LNCaP clone FGC (cell line): Measurements from ENCODE around the gene SEMA3C.

Experiments
- DNase-seq: peaks from one replicate; pipeline ENCODE4 v3.0.0-alpha.2; 2011; ENCODE audit warnings: low read depth
- H3K4me3 ChIP-seq: 2 replicates; pipeline ENCODE4 v1.5.1; 2011; ENCODE audit warnings: mild to moderate bottlenecking, low read depth, low read length, control low read depth
- CTCF ChIP-seq: IDR thresholded peaks from 2 replicates; pipeline ENCODE4 v1.5.1; 2012; ENCODE audit warnings: mild to moderate bottlenecking; ENCODE audit not compliant: control insufficient read depth, insufficient read depth; ENCODE audit errors: extremely low read depth

Gene SEMA3C

GRCh38 chr7:80794631-80795573, 123.9 kb downstream of the SEMA3C start:
- no peak for DNase-seq
- TF ChIP-seq CTCF, result no peak

GRCh38 chr7:80791509-80791929, 127.3 kb downstream of the SEMA3C start:
- no peak for DNase-seq
- TF ChIP-seq CTCF, result no peak
- H3K4me3 ChIP-seq, result no peak overlapping the region

More at GRCh38 chr7:80794631-80795573, 123.9 kb downstream of the SEMA3C start:
- H3K4me3 ChIP-seq, result no peak overlapping the region

DNA sequence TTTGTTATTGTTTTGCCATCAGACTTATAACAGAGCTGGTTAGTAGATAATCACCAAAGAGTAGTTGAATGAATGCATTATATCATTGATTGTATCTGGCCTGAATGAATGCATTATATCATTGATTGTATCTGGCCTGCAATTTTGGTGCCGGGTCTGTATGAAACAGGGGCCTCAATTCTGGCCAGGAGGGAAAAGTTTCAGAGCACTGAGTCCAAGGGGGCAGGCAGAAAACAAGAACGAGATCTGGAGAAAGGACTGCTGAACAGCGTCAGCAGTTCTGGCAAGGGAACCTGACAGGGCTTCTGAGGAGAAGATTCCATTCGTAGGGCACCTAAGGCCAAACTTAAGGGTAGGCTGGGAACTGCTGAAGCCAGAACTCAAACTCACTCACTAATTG, 128.0 kb downstream of the SEMA3C start:
- TF ChIP-seq CTCF, result no peak
- DNase-seq, result no peak
- H3K4me3 ChIP-seq, result no peak overlapping the region

DNA sequence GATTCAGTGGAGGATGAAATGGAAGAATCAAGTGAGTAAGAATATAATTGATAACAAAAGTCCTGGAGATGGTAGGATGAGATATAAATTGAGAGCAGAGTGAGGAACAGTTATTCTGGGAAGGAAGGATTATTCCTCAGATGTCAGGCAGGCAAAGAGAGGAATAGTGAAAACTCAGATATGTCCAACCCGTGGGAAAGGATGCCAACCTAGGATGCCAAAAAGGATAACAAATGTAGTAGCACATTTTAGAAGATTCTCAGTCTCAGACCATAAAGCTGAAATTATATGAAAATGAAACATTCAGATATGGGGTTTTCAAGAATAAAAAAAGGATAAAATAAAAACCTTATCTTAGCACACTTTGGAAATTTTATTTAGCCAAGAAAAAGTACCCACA, 131.1 kb downstream of the SEMA3C start:
- no peak for TF ChIP-seq CTCF
- no peak overlapping the region for H3K4me3 ChIP-seq
- no peak for DNase-seq

GRCh38 chr7:80785961-80786536, 132.8 kb downstream of the SEMA3C start:
- no peak for DNase-seq
- no peak for TF ChIP-seq CTCF
- H3K4me3 ChIP-seq, result no peak overlapping the region

- no peak overlapping the region for H3K4me3 ChIP-seq
- TF ChIP-seq CTCF, result no peak
- DNase-seq, result no peak
Measured at GRCh38 chr7:80785276-80785675, 133.6 kb downstream of the SEMA3C start.
